Myometrial cell (primary cell): ENCODE results near the gene CD47. TPM values are rescaled to one million over a fixed set of nuclear protein-coding genes. Genes with fewer than 3 reads are reported as not detected.

Source experiments
- total RNA-seq: library from RNA; depleted of rRNA; stranded (reverse); fragments of >200 nt; gene quantifications from 2 replicates; pipeline ENCODE4 v1.2.3, GENCODE V29; 2015

The CD47 gene
- 51.3 and 62.0 TPM in 2 replicates for total RNA-seq

DNA sequence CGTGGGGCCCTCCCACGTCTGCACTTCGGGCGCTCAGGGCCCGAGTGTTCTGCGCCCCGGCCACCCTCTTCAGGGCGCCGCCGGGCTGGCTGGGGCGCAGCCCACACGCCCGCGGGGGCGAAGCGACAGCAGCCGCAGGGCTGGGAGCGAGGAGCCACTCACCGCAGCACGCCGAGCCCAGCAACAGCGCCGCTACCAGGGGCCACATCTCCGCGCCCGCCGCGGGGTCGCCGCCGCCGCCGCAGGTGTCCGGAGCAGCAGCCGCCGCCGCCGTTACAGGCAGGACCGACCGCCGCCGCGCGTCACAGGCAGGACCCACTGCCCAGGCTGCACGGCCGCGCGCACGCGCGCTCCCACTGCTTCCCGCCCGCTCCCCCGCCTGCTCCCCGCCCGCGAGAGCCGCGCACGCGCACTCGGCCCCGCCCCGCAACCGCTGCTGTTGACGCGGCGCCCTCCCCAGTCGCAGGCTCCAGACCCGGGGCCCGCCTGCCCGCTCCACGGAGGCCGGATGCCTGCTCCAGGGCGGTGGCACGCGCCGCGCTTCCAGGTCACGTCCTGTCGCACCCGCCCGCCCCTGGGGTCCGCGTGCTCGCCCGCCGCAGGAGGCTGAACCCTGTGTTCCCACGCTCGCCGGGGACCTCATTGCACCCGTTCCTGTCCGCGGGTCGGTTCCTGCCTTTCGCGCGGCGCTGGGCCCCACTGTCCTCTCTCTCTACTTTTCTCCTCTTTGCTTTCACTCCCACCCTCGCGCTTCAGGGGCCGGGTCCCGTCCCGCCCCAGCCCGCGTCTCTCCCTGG, at the start of gene CD47:
Gene CD47 (minus strand): TSS at position 331 of the 797 bp plus-strand sequence. CDS start 123 bp downstream, at position 208.

Other genes starting within 250 kb of the CD47 start
- 49.1 and 84.2 TPM in 2 replicates for gene IFT57, start 131.4 kb upstream of the CD47 start, total RNA-seq
- not detected in 2 replicates for gene HHLA2, start 205.5 kb upstream of the CD47 start, total RNA-seq